ENCODE measurements around the gene FNDC3A. TPM values are rescaled to one million over a fixed set of nuclear protein-coding genes. Genes with fewer than 3 reads are reported as not detected.

Gene FNDC3A
- polyA plus RNA-seq, 1 of the 3 experiments (the other 2 are of a cell fraction): 27.7 TPM

- no peak overlapping the region for H3K4me2 ChIP-seq
- no peaks in the 10 kb centered on the region for H3K9me3 ChIP-seq
- POLR2A ChIA-PET: no interaction called here
- peaks cover 12% of the 10 kb centered on the region for H3F3A ChIP-seq (replicated peaks; ENCODE audit: insufficient read depth)
- H3K4me1 ChIP-seq (ENCODE audit: control insufficient read depth in 1 of 2, insufficient read depth in 2 of 2, low read depth in 1 of 2, low read length in 1 of 2): no peaks in the 10 kb centered on the region
- H3K9ac ChIP-seq: no peak overlapping the region
- peaks cover 33% of the 10 kb centered on the region; the same call in 1 of the 2 replicates for H4K20me1 ChIP-seq (ENCODE audit: insufficient read depth)
- TF ChIP-seq CTCF (IDR thresholded peaks at IDR 0.05): no peak
- no peak for TF ChIP-seq MXI1 (IDR thresholded peaks at IDR 0.05; ENCODE audit: low read depth, low read length)
- TF ChIP-seq RFX5 (IDR thresholded peaks at IDR 0.05; ENCODE audit: low read length): no peak
- TF ChIP-seq EZH2phosphoT487 (IDR thresholded peaks at IDR 0.05; ENCODE audit: borderline replicate concordance, low read depth): no peak
- no peak for TF ChIP-seq EP300 (IDR thresholded peaks at IDR 0.05; ENCODE audit: borderline replicate concordance in 1 of 2, low read depth in 1 of 2, low read length in 1 of 2)
- no peak for TF ChIP-seq FOXM1 (IDR thresholded peaks at IDR 0.05; ENCODE audit: low read depth)
- TF ChIP-seq NRF1 (IDR thresholded peaks at IDR 0.05; ENCODE audit: low read depth, low read length): no peak
- TF ChIP-seq TAF1 (IDR thresholded peaks at IDR 0.05; ENCODE audit: borderline replicate concordance, low read depth, low read length): no peak
- TF ChIP-seq ZBTB33 (IDR thresholded peaks at IDR 0.05; ENCODE audit: borderline replicate concordance, low read depth): no peak
- no peak for TF ChIP-seq POLR2AphosphoS5 (IDR thresholded peaks at IDR 0.05; ENCODE audit: low read depth, low read length)
- TF ChIP-seq RCOR1 (IDR thresholded peaks at IDR 0.05; ENCODE audit: low read length): no peak
- no peak for TF ChIP-seq CHD2 (IDR thresholded peaks at IDR 0.05; ENCODE audit: low read length, partially characterized antibody)
- no peak for TF ChIP-seq SIN3A (IDR thresholded peaks at IDR 0.05; ENCODE audit: borderline replicate concordance, low read depth, low read length)
- no peak for DNase-seq
- H3K9me2 ChIP-seq: no peaks in the 10 kb centered on the region
- 98% methylated on average over 4 of the region's 4 CpGs for WGBS (ENCODE audit: low lambda C conversion rate)
- H3K36me3 ChIP-seq (replicated peaks in 1 of 2; ENCODE audit: control insufficient read depth in 1 of 2, insufficient read depth in 2 of 2, low read length in 1 of 2): peaks cover 0 to 39% of the 10 kb centered on the region in 2 experiments
- CTCF ChIA-PET: no interaction called here
- H3K27ac ChIP-seq (ENCODE audit: low read depth in 2 of 2, low read length in 1 of 2): no peak overlapping the region
- H3K79me2 ChIP-seq (ENCODE audit: insufficient read depth): peaks cover 97% of the 10 kb centered on the region
- H2AFZ ChIP-seq (ENCODE audit: low read depth): no peak overlapping the region
- H3K27me3 ChIP-seq (ENCODE audit: insufficient read depth): no peaks in the 10 kb centered on the region
- H3K4me3 ChIP-seq (ENCODE audit: low read depth in 2 of 2, low read length in 1 of 2): no peak overlapping the region
Measured at GRCh38 chr13:49055021-49055420, 79.3 kb downstream of the FNDC3A start.

- TF ChIP-seq JUND (IDR thresholded peaks at IDR 0.05): no peak
- TF ChIP-seq YY1 (IDR thresholded peaks at IDR 0.05; ENCODE audit: low read depth): no peak
- ChIA-PET POLR2A (no interaction called here), CTCF (no interaction called here)
- Histone ChIP-seq H3K79me2 (ENCODE audit: insufficient read depth) (peaks cover 82% of the 10 kb centered on the region), H4K20me1 (ENCODE audit: insufficient read depth) (peaks cover 28% of the 10 kb centered on the region), H3K27me3 (ENCODE audit: insufficient read depth) (no peaks in the 10 kb centered on the region), H3K9me3 (no peaks in the 10 kb centered on the region), H3K9ac (no peak overlapping the region), H2AFZ (ENCODE audit: low read depth) (no peak overlapping the region), H3K27ac (ENCODE audit: low read depth in 2 of 2, low read length in 1 of 2) (no peak overlapping the region), H3K4me1 (ENCODE audit: control insufficient read depth in 1 of 2, insufficient read depth in 2 of 2, low read depth in 1 of 2, low read length in 1 of 2) (no peaks in the 10 kb centered on the region), H3K4me2 (no peak overlapping the region), H3K9me2 (no peaks in the 10 kb centered on the region), H3K4me3 (ENCODE audit: low read depth in 2 of 2, low read length in 1 of 2) (no peak overlapping the region), H3K36me3 (replicated peaks in 1 of 2; ENCODE audit: control insufficient read depth in 1 of 2, insufficient read depth in 2 of 2, low read length in 1 of 2) (peaks cover 0 to 26% of the 10 kb centered on the region in 2 experiments), H3F3A (replicated peaks; ENCODE audit: insufficient read depth) (peaks cover 23% of the 10 kb centered on the region)
- 94% methylated on average over 3 of the region's 3 CpGs for WGBS (ENCODE audit: low lambda C conversion rate)
- DNase-seq: no peak
Measured at GRCh38 chr13:49057176-49057575, 81.5 kb downstream of the FNDC3A start.

Measured in SK-N-SH (cell line).